LNCAP (cell line): ENCODE results near the gene CCDC150.

Source experiments
- CTCF ChIP-seq: fragments of 450-650 bp; IDR thresholded peaks from 2 replicates; pipeline ENCODE4 v1.5.1; 2017; ENCODE audit warnings: mild to moderate bottlenecking

The CCDC150 gene

GRCh38 chr2:196725218-196725617, 85.7 kb downstream of the CCDC150 start:
- TF ChIP-seq CTCF: no peak

- no peak for TF ChIP-seq CTCF
Measured at GRCh38 chr2:196725882-196726281, 86.4 kb downstream of the CCDC150 start.

- TF ChIP-seq CTCF: no peak
Measured at GRCh38 chr2:196729418-196729817, 89.9 kb downstream of the CCDC150 start.

- TF ChIP-seq CTCF: no peak
Measured at GRCh38 chr2:196737046-196737445, 97.5 kb downstream of the CCDC150 start.

GRCh38 chr2:196739031-196739430, 99.5 kb downstream of the CCDC150 start:
- TF ChIP-seq CTCF: no peak

GRCh38 chr2:196742216-196742615, 102.7 kb downstream of the CCDC150 start:
- no peak for TF ChIP-seq CTCF

GRCh38 chr2:196742685-196743084, 103.2 kb downstream of the CCDC150 start:
- no peak for TF ChIP-seq CTCF

- no peak for TF ChIP-seq CTCF
Measured at GRCh38 chr2:196743165-196743564, 103.7 kb downstream of the CCDC150 start.
